ENCODE data around the gene COP1.

GRCh38 chr1:175919001-175919400, 288.1 kb downstream of the COP1 start:
- TF ChIP-seq POLR2A (IDR thresholded peaks at IDR 0.05) (no peak), CTCF (IDR thresholded peaks at IDR 0.05) (no peak)

All from right lobe of liver (tissue), 4 donors.